Measurements from ENCODE around the gene SYNC. TPM values are rescaled to one million over a fixed set of nuclear protein-coding genes. Genes with fewer than 3 reads are reported as not detected.
A peak's percentile ranks its signal among the peaks of the same experiment; 100 is the strongest.

The SYNC gene
- total and polyA plus RNA-seq, 9 donors = 3.0 to 13.5 (median 9.8) TPM

DNA sequence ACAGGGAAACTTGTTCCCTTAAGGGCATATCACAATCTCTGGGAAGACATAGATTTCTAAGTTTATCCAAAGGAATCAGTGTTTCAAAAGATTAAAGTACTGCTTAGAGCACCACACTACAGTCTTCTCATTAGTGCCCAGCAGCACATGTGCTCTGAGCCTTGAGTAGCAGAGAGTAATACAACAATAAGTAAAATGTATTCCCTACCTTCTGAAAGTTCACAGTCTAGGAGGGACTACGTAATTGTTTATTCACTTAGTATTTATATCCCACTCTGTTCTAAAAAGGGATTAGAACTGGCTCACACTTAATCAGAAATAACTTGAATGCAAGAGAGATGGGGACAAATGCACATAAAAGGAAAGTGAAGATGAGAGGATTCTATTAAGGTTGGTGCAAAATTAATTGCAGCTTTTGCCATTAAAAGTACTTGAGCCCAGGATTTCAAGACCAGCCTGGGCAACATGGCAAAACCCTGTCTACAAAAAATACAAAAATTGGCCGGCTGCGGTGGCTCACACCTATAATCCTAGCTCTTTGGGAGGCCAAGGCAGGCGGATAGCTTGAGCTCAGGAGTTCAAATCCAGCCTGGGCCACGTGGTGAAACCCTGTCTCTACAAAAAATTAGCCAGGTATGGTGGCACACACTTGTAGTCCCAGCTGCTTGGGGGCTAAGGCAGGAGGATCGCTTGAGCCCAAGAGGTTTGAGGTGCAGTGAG is 9.0 kb downstream of the SYNC start:
- Histone ChIP-seq H3K4me3 (no peak overlapping the region), H3K27me3 (no peaks in the 10 kb centered on the region), H3K27ac (no peak overlapping the region), H3K4me1 (ENCODE audit: insufficient read depth) (peaks cover 4% of the 10 kb centered on the region), H3K36me3 (no peaks in the 10 kb centered on the region), H3K9me3 (no peaks in the 10 kb centered on the region)
- TF ChIP-seq POLR2A (IDR thresholded peaks at IDR 0.05) (no peak), EP300 (IDR thresholded peaks at IDR 0.05) (no peak)
- TF ChIP-seq, protein P1, sequence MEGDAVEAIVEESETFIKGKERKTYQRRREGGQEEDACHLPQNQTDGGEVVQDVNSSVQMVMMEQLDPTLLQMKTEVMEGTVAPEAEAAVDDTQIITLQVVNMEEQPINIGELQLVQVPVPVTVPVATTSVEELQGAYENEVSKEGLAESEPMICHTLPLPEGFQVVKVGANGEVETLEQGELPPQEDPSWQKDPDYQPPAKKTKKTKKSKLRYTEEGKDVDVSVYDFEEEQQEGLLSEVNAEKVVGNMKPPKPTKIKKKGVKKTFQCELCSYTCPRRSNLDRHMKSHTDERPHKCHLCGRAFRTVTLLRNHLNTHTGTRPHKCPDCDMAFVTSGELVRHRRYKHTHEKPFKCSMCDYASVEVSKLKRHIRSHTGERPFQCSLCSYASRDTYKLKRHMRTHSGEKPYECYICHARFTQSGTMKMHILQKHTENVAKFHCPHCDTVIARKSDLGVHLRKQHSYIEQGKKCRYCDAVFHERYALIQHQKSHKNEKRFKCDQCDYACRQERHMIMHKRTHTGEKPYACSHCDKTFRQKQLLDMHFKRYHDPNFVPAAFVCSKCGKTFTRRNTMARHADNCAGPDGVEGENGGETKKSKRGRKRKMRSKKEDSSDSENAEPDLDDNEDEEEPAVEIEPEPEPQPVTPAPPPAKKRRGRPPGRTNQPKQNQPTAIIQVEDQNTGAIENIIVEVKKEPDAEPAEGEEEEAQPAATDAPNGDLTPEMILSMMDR (IDR thresholded peaks at IDR 0.05) = no peak
- 87 to 89% (median 88%) methylated on average over 6 of the region's 6 CpGs for whole genome bisulfite sequencing, 3 donors
- peak in 1 of 5 donors; percentile 12 for DNase-seq
- intact Hi-C loops (cut with DNase I) = no loop called here

GRCh38 chr1:32686387-32686786 is 16.2 kb downstream of the SYNC start:
- 94 to 97% (median 96%) methylated on average over 2 of the region's 2 CpGs for WGBS, 3 donors
- peaks cover 5% of the 10 kb centered on the region for H3K4me1 ChIP-seq (ENCODE audit: insufficient read depth)
- DNase-seq = no peak
- intact Hi-C loops (cut with DNase I) = no loop called here
- H3K4me3 ChIP-seq = no peak overlapping the region
- H3K36me3 ChIP-seq = no peaks in the 10 kb centered on the region
- no peaks in the 10 kb centered on the region for H3K9me3 ChIP-seq
- H3K27ac ChIP-seq = no peak overlapping the region
- no peak for TF ChIP-seq POLR2A (IDR thresholded peaks at IDR 0.05)
- TF ChIP-seq, protein P1 (IDR thresholded peaks at IDR 0.05) = no peak
- TF ChIP-seq EP300 (IDR thresholded peaks at IDR 0.05) = no peak
- no peaks in the 10 kb centered on the region for H3K27me3 ChIP-seq

DNA sequence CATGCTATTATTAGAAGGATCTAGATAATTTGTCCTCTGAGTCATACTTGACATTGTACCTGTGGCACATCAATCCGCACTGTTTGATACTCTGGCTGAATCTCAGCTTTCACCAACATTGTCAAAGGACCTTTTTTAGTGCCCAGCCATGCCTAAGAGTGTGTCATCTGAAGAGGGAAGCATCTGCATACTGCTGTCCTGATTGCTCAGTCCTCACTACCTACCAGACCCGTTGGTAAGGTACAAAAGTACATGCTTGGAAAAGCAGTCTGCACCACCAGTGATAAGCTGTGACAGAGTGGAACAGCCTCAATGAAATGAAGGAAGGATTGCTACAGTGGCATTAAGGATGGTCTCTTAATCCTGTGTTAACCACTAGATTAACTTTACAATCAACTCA is 17.1 kb downstream of the SYNC start:
- Histone ChIP-seq H3K36me3 (no peaks in the 10 kb centered on the region), H3K27me3 (no peaks in the 10 kb centered on the region), H3K4me3 (no peak overlapping the region), H3K27ac (no peak overlapping the region), H3K4me1 (ENCODE audit: insufficient read depth) (peaks cover 5% of the 10 kb centered on the region), H3K9me3 (no peaks in the 10 kb centered on the region)
- DNase-seq = no peak
- intact Hi-C loops (cut with DNase I) = no loop called here
- TF ChIP-seq EP300 (IDR thresholded peaks at IDR 0.05) (no peak), POLR2A (IDR thresholded peaks at IDR 0.05) (no peak)
- TF ChIP-seq, protein P1 (IDR thresholded peaks at IDR 0.05) = no peak
- 73 to 74% (median 73%) methylated on average over 2 of the region's 2 CpGs for WGBS, 3 donors

- H3K4me3 ChIP-seq = no peak overlapping the region
- no peaks in the 10 kb centered on the region for H3K27me3 ChIP-seq
- H3K4me1 ChIP-seq (ENCODE audit: insufficient read depth) = peaks cover 5% of the 10 kb centered on the region
- TF ChIP-seq, protein P1 (IDR thresholded peaks at IDR 0.05) = no peak
- TF ChIP-seq EP300 (IDR thresholded peaks at IDR 0.05) (no peak), POLR2A (IDR thresholded peaks at IDR 0.05) (no peak)
- peak; percentile 59 to 74 (median 70) for DNase-seq
- no peak overlapping the region for H3K27ac ChIP-seq
- no peaks in the 10 kb centered on the region for H3K9me3 ChIP-seq
- 6 to 12% (median 10%) methylated on average over 2 of the region's 2 CpGs for WGBS, 3 donors
- intact Hi-C loops (cut with DNase I) = no loop called here
- H3K36me3 ChIP-seq = no peaks in the 10 kb centered on the region
Observed at GRCh38 chr1:32684167-32684811, 18.3 kb downstream of the SYNC start.
